NCI-H510A (cell line): Measurements from ENCODE around the gene REST.

Experiments used
- DNase-seq: peaks from one replicate; lab custom pipeline; 2025; lab: John Stamatoyannopoulos, UW

REST gene

GRCh38 chr4:56976283-56976836, 68.7 kb downstream of the REST start:
- no peak for DNase-seq

GRCh38 chr4:56976837-56977320, 69.2 kb downstream of the REST start:
- DNase-seq: peak; percentile 58

GRCh38 chr4:56977321-56978012, 69.8 kb downstream of the REST start, which contains the start of gene NOA1:
Gene NOA1, minus strand, starts transcription at chr4:56977606. Its CDS starts 21 bp downstream, at chr4:56977585.
- peak; percentile 96 for DNase-seq

GRCh38 chr4:56978750-56979303, 71.1 kb downstream of the REST start, which contains the start of gene POLR2B:
Gene POLR2B, plus strand, starts transcription at chr4:56978896. Its CDS starts 90 bp downstream, at chr4:56978986.
- peak; percentile 95 for DNase-seq

- peak; percentile 9 for DNase-seq
These were observed 71.8 kb downstream of the REST start for GRCh38 chr4:56979421-56980072.

- DNase-seq: no peak
These were observed 74.1 kb downstream of the REST start for GRCh38 chr4:56981795-56982201.

GRCh38 chr4:56986192-56986591, 78.5 kb downstream of the REST start:
- no peak for DNase-seq

- no peak for DNase-seq
These were observed 79.3 kb downstream of the REST start for GRCh38 chr4:56986952-56987351.

GRCh38 chr4:56990109-56990905, 82.6 kb downstream of the REST start:
- DNase-seq: no peak

GRCh38 chr4:56995525-56995924, 87.8 kb downstream of the REST start:
- DNase-seq: no peak

GRCh38 chr4:56999751-57000150, 92.1 kb downstream of the REST start:
- no peak for DNase-seq

- DNase-seq: no peak
These were observed 105.9 kb downstream of the REST start for GRCh38 chr4:57013543-57014120.
